ENCODE measurements around the gene RPS4Y1.
"Not testable (repeated sequence)": the region's sequence is repeated elsewhere in the genome, so short reads cannot be mapped to it uniquely, and the experiment has no call there.

The RPS4Y1 gene

DNA sequence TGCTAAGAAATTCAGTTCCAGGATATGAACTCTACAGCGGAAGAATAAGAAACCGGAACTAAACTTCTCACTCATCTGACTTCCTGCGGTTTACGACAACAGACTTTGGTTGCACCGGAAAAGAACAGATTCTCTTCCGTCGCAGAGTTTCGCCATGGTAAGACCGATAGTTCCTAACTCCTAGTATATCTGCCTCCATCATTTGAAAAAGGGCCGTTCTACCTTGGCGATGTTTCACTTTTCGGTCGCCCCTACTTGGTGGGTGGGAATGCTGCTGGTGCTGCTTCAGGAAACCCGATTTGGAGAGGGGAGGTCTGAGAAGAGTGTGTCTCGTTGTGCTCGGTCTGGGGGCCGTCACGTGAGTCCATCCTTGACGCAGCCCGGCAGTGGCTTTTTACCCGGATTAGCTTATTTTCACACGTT, at the start of gene RPS4Y1:
Gene RPS4Y1, plus strand, starts transcription at position 132 of the 423 bp plus-strand sequence. Its CDS starts 23 bp downstream, at position 155.
- in situ Hi-C loops (cut with MboI; ENCODE audit: low sequenced_read_pairs) = no loop called here

DNA sequence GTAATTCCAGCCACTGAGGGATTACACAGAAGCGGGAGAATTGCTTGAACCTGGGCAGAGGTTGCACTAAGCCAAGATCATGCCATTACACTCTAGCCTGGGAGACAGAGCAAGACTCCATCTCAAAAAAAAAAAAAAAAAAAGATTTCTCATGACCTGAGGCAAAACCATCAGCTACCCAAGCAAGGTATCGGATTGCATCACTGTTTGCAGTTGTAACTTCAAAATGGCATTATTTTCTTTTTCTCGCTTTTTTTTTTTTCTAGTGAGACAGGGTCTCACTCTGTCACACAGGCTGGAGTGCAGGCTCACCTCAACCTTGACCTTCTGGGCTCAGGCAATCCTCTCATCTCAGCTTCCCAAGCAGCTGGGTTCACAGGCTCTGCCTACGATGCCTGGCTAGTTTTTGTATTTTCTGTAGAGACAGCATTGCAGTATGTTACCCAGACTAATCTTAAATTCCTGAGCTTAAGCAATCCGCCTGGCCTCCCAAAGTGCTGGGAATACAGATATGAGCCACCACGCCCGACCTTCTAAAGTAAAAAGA, 44.4 kb upstream of the RPS4Y1 start:
- in situ Hi-C loops (cut with MboI; ENCODE audit: low sequenced_read_pairs) = no loop called here

DNA sequence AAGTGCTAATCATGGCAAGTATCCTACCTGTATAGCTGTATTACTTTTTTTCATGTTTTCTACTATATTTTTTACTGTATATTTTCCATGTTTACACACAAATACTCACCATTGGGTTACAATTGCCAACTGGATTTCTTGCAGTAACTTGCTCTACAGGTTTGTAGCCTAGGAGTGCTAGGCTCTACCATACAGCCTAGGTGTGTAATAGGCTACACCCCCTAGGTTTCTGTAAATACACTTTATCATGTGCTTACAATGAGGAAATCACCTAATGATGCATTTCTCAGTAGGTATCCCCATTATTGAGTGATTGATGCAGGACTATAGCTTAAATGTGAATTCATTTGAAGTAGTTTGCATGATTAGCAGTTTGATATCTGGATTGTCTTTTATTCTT, 43.4 kb upstream of the RPS4Y1 start:
- in situ Hi-C loops (cut with MboI; ENCODE audit: low sequenced_read_pairs) = no loop called here

DNA sequence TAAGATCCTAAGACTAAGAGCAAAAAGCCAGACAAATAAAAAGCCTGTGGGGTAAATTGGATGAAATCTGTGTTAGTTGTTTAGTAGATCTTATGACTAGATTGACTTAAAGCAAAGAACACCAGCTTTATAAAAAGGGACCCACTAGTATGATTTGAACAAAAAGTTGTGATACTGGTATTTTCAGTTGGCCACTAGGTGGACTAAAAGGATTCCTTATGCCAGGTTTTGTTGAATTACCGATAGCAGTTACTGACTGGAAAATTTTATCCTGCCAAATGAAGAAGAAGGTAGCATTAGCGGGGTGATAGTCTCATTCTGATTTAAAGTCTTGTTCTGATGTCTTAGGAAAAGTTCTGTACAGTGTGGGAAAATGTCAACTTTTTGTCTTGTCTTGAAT, 41.2 kb upstream of the RPS4Y1 start:
- in situ Hi-C loops (cut with MboI; ENCODE audit: low sequenced_read_pairs) = no loop called here

DNA sequence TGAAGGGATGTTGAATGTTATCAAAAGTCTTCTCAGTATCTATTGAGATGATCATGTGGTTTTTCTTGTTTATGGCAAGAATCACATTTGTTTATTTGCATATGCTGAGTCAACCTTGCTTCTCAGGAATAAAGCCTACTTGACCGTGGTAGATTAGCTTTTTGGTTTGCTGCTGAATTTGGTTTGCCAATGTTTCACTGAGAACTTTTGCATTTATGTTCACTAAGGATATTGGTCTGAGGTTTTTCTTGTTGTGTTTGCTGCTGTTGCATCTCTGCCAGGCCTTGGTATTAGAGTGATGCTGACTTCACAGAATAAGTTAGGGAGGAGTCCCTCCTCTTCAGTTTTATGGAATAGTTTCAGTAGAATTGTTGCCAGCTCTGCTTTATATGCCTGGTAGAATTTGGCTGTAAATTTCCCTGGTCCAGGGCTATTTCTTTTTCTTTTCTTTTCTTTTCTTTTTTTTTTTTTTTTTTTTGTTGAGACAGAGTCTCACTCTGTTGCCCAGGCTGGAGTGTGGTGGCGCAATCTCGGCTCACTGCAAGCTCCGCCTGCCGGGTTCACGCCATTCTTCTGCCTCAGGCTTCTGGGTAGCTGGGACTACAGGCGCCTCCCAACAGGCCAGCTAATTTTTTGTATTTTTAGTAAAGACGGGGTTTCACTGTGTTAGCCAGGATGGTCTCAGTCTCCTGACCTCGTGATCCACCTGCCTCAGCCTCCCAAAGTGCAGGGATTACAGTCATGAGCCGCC, 24.1 kb upstream of the RPS4Y1 start:
- in situ Hi-C loops (cut with MboI; ENCODE audit: low sequenced_read_pairs) = not testable (repeated sequence)

DNA sequence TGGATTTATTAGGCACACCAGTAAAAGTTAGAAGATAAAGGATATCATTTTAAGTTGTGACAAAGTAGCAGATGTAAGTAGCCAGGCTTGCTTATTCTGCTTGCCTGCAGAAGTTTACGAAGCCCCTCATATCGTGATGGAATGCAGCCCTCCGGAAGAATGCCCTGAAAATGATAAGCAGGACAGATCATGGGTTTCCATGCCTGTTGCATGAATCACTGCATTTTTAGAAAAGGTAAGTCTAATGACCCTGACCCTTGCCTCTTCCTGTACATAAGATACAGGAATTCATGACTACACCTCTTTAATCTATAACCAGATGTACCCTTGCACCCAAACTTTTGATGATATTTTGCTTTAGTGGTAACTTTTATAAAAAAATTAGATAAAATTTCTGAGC, 16.9 kb upstream of the RPS4Y1 start:
- in situ Hi-C loops (cut with MboI; ENCODE audit: low sequenced_read_pairs) = no loop called here

DNA sequence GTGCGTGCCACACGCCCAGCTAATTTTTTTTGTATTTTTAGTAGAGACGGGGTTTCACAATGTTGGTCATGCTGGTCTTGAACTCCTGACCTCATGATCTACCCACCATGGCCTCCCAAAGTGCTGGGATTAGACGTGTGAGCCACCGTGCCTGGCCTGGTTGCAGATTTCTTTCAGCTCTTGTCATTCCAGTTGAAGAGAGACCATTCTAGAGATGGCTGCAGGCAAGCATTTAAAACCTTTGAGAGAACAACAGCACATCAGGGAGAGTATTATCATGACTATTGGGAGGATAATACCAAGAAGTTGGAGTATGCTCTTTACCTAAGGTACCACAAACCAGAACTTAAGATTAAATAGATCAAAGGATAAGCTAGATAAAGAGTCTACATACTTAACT, 12.9 kb upstream of the RPS4Y1 start:
- in situ Hi-C loops (cut with MboI; ENCODE audit: low sequenced_read_pairs) = no loop called here

DNA sequence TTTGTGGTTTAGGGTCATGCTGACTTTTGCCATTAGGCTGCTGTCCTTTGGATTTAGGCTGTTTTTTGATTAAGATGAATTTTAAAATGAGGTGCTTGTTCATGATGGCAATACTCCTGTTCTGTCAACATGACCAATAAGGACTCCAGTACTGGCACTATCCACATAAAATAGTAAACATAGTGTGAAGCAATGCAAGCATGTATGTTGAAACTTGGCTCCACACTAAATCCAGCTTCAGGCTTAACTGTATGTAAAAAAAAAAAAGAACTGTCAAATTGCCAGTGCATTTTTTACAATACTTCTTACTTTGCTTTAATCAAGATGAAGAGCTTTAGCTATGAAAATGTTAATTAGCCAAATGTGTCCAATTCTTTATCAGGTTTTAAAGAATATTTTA, 6.2 kb upstream of the RPS4Y1 start:
- in situ Hi-C loops (cut with MboI; ENCODE audit: low sequenced_read_pairs) = no loop called here

DNA sequence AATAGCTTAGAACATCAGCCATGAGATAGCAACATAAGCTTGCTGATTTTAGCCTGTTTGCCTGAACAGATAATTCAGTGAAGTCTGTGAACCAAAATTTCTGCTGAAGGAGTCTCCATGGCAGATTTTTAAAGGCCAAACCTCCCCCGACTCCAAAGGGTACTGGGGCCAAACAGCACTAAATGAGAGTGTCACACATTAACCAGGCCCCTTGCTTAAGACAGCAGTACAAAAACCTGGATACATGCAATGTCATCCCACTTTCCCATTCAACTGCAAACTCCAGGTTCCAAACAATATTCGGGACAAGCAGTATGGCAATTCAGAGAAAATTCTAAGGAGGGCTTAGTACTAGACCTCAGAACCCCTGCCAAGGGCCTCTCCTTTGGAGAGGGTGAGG, 4.3 kb upstream of the RPS4Y1 start:
- in situ Hi-C loops (cut with MboI; ENCODE audit: low sequenced_read_pairs) = no loop called here

DNA sequence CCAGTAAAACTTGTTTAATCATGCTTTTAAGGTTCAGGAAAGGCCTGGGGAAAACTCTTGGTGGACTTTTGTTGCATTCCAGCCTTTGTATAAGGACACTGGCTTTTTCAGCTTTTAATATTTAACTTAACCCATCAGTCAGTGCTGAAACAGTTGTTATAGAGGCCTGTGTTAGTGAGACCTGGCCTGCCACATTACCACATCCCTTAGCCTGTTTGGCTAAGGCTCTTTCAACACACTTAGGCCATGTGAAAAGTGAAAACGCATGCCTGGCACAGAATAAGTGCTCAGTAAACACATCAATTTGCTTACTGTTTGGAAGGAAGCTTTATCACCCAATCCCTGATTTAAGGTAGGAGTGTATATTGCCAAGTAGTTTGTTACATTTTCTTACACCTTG, 3.5 kb upstream of the RPS4Y1 start:
- in situ Hi-C loops (cut with MboI; ENCODE audit: low sequenced_read_pairs) = no loop called here

DNA sequence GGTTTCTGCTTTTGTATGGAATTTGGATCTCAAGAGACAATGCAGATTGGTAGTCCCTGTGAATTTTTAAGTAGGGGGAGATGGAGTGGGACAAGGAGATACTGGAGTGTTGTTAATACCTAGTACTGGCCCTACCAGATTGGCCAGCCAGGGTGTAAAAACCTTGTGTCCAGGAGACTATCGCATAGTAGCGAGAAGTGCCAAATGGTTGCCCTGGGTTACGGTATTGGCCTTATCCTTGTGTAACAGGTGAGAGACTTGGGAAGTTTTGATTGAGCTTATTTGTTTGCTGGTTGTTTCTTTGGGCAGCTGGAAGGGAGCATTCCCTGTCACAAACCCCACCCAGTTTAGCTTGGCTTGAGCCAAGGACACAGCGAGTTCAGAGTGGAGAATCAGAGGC, 5.4 kb downstream of the RPS4Y1 start:
- in situ Hi-C loops (cut with MboI; ENCODE audit: low sequenced_read_pairs) = no loop called here

DNA sequence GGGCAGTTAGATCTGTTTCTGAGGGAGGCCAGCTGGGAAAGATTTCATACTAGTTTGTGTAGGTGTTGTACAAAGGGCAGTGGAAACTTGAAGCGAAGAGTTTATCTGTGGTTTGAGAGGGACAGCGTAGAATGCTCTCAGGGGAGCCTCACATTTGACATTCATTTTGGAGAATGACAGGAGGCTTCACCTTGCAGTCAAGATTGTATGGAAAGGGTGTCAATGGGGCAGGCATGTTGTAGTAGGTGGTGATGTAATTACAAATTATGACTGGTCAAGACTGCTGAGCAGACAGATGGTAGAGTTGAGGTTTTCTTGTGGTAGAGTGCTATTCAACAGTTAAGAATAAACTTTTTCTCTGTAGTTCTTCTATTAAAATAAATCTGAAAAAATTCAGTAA, 7.0 kb downstream of the RPS4Y1 start:
- in situ Hi-C loops (cut with MboI; ENCODE audit: low sequenced_read_pairs) = no loop called here

DNA sequence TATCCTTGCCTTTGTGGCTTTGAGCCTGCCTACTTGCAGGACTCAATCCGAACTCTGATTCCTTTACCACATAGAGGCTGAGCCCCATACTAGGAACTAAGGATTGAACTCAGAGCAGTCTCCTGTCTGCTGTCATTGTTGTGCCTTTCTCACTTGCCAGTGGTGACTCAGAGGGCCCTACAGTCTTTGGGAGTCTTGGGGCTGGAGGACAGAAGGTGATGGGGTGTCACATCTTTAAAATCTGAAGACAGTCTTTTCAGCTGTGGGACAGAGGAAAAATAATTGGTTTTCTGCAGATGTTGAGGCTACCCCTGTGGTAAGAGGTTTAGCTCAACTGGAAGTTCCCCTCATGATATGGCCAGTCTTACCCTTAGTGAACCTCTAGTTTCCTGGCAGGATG, 8.0 kb downstream of the RPS4Y1 start:
- in situ Hi-C loops (cut with MboI; ENCODE audit: low sequenced_read_pairs) = no loop called here

DNA sequence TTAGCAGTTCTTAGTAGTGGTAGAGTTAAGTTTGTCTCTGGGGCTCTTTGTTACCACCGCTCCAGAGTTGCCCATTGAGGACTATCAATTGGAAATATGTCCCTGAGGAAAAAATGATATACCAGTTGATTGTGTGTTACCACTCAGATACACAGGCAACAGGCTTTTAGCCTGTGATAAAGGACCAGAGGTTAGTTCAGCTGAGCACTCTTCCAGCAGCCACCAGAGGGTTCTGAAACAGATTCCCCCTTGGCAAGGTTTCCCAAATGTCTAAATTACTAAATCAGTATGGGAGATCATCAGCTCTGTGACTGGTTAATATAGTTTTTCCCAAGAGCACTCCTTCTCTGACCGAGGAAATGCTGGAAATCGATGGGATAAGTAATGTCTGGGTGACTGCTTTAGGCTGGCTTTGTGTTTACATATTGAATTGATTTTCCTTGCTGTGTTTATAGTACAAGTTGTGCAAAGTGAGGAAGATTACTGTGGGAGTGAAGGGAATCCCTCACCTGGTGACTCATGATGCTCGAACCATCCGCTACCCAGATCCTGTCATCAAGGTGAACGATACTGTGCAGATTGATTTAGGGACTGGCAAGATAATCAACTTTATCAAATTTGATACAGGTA, 12.9 kb downstream of the RPS4Y1 start:
- in situ Hi-C loops (cut with MboI; ENCODE audit: low sequenced_read_pairs) = no loop called here

DNA sequence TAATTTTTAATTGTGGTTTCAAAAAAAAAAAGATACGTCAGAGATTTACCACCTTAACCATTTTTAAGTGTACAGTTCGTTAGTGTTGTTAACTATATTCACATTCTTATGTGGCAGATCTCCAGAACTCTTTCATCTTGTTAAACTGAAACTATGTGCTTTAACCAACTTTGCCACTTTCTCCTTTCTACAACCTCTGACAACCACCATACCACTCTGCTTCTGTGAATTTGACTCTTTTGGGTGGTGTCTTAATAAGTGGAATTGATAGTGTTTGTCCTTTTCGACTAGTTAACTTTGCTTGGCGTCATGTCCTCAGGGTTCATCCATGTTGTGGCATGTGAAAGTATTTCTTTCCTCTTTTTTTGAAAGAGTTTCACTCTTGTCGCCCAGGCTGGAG, 15.7 kb downstream of the RPS4Y1 start:
- in situ Hi-C loops (cut with MboI; ENCODE audit: low sequenced_read_pairs) = no loop called here

DNA sequence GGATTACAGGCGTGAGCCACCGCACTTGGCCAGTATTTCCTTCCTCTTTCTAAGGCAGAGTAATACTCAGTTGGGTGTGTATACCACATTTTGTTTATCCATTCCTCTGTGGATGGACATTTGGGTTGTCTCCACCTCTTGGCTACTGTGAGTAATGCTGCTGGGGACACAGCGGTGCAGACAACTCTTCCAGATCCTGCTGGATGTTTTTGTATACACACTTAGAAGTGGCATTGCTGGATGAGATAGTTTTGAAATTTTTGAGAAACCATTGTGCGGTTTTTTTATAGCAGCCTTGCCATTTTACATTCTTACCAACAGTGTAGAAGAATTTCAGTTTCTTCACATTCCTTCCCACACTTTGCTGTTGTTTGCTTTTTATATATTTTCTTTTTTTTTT, 16.3 kb downstream of the RPS4Y1 start:
- in situ Hi-C loops (cut with MboI; ENCODE audit: low sequenced_read_pairs) = no loop called here

DNA sequence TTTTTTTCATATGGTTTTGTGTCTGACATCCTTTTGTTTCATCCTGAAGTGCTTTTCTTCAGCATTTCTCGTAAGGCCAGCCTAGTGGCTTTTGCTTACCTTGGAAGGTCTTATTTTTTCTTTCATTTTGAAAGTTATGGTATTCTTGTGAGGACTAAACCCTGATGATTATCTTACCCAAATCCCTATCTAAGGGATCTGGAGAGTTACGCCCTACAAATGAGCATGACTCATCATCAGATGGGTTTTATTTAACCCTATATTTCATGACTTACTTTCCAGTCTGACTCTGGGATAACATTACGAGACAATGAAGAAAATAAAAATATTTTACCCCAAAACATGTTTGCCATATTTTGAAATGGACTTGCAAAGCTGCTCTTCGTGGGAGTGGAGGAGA, 18.4 kb downstream of the RPS4Y1 start:
- in situ Hi-C loops (cut with MboI; ENCODE audit: low sequenced_read_pairs) = no loop called here

DNA sequence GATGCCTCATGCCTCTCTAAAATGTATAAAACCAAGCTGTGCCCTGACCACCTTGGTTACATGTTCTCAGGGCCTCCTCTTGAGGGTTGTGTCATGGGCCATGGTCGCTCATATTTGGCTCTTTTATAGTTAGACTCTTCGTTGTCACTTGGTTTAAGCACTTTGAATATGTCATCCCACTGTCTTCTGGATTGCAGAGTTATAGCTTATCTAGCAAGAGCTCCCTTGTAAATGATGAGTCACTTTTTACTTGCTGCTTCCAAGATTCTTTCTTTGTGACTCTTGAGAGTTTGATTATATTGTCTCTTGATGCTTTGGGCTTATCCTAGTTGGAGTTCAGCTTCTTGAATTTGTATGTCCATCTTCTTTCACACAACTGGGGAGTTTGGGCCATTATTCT, 19.1 kb downstream of the RPS4Y1 start:
- in situ Hi-C loops (cut with MboI; ENCODE audit: low sequenced_read_pairs) = no loop called here

DNA sequence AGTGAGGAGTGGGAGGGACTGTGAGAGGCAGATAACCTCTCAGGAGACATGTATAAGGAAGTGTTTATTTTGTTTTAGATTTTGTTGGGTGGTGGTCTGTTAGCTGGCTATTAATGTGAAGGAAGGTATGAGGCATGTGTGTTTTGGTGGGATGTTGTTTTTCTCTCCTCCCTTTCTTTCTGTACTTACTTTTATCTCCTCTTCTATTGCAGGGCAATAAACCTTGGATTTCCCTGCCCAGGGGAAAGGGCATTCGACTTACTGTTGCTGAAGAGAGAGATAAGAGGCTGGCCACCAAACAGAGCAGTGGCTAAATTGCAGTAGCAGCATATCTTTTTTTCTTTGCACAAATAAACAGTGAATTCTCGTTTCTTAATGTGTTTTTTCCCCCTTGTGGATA, 25.2 kb downstream of the RPS4Y1 start:
- in situ Hi-C loops (cut with MboI; ENCODE audit: low sequenced_read_pairs) = no loop called here

DNA sequence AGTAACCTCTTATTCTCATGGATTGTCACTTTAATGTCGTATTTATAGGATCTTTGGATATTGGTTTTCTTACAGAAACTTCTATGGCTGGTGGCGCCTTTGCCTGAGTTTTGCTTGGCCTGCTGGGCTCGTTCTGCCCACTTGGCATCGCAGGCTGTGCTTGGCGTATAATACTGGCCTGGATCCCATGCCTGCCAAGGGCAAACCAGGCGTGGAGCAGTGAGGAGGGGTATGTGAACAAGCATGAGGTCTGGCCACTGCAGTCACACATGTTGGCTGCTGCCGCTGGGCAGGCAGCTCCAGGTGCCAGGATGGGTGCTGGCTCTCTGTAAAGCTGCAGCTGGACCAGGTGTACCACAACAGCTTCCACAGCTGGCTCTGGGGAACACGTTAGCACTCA, 26.1 kb downstream of the RPS4Y1 start:
- in situ Hi-C loops (cut with MboI; ENCODE audit: low sequenced_read_pairs) = no loop called here

DNA sequence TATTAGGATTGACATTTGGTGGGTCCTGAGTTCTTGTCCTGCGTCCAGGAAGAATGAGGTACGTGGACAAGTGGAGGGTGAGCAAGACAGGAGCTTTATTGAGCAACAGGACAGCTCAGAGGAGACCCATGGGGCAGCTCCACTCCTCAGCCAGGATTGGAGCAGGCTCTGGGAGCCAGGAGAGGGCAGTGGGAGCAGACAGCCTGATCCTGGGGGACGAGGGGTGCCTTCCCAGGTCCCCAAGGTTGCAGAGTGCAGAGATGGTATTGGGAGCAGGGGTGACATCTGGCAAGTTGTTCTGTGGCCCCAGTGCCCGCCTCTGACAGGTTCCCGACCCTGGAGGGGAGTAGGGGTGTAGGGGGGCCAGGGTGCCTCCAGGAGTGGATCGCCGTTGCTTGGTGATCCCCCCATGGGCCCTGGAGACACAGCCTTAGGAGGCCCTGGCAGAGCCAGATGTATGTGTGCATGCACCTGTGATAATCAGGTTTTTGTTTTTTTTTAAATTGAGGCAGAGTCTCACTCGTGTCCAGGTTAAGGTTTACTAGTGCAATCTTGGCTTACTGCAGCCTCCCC, 26.7 kb downstream of the RPS4Y1 start:
- in situ Hi-C loops (cut with MboI; ENCODE audit: low sequenced_read_pairs) = no loop called here

DNA sequence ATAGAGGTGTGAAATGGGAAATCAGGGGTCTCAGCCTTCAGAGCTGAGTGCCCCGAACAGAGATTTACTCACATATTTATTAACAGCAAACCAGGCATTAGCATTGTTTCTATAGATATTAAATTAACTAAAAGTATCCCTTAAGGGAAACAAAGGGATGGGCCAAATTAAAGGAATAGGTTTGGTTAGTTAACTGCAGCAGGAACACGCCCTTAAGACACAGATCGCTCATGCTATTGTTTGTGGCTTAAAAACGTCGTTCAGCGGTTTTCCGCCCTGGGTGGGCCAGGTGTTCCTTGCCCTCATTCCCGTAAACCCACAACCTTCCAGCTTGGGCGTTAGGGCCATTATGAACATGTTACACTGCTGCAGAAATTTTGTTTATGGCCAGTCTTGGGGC, 30.8 kb downstream of the RPS4Y1 start:
- in situ Hi-C loops (cut with MboI; ENCODE audit: low sequenced_read_pairs) = not testable (repeated sequence)
